GM19328 (cell line): Measurements from ENCODE around the gene SLFN12L.
"Not testable (repeated sequence)": the region's sequence is repeated elsewhere in the genome, so short reads cannot be mapped to it uniquely, and the experiment has no call there.

ENCODE experiments used
- ATAC-seq: cut with Tn5 transposase; IDR thresholded peaks from one replicate; pipeline ENCODE4 v1.9.1; 2021; ENCODE audit warnings: mild to moderate bottlenecking, moderate library complexity; ENCODE audit not compliant: unreplicated experiment

SLFN12L gene

GRCh38 chr17:35498448-35499178 is 38.9 kb downstream of the SLFN12L start:
- no peak for ATAC-seq

GRCh38 chr17:35496451-35497290 is 40.8 kb downstream of the SLFN12L start:
- ATAC-seq, result no peak

GRCh38 chr17:35493040-35493439 is 44.4 kb downstream of the SLFN12L start:
- ATAC-seq, result no peak

- ATAC-seq, result no peak
Measured at GRCh38 chr17:35491417-35491816, 46.1 kb downstream of the SLFN12L start.

GRCh38 chr17:35489944-35490343 is 47.5 kb downstream of the SLFN12L start:
- no peak for ATAC-seq

GRCh38 chr17:35488991-35489390 is 48.5 kb downstream of the SLFN12L start:
- ATAC-seq, result no peak

GRCh38 chr17:35486920-35487732 is 50.4 kb downstream of the SLFN12L start:
- no peak for ATAC-seq

- ATAC-seq, result no peak
Measured at GRCh38 chr17:35479271-35479670, 58.2 kb downstream of the SLFN12L start.

- no peak for ATAC-seq
Measured at GRCh38 chr17:35477248-35477647, 60.2 kb downstream of the SLFN12L start.

- ATAC-seq, result no peak
Measured at GRCh38 chr17:35476283-35476820, 61.1 kb downstream of the SLFN12L start.

GRCh38 chr17:35468475-35468874 is 69.0 kb downstream of the SLFN12L start:
- ATAC-seq, result no peak

- ATAC-seq, result no peak
Measured at GRCh38 chr17:35467824-35468223, 69.7 kb downstream of the SLFN12L start.

GRCh38 chr17:35460354-35460851 is 77.1 kb downstream of the SLFN12L start:
- ATAC-seq, result no peak

GRCh38 chr17:35454035-35454434 is 83.4 kb downstream of the SLFN12L start:
- not testable (repeated sequence) for ATAC-seq

GRCh38 chr17:35453171-35453570 is 84.3 kb downstream of the SLFN12L start:
- ATAC-seq, result no peak

GRCh38 chr17:35449371-35449931 is 88.0 kb downstream of the SLFN12L start:
- ATAC-seq, result no peak

- no peak for ATAC-seq
Measured at GRCh38 chr17:35448899-35449227, 88.6 kb downstream of the SLFN12L start.

GRCh38 chr17:35448214-35448898 is 89.1 kb downstream of the SLFN12L start, which contains the start of gene SLFN13:
Gene SLFN13 (minus strand): TSS chr17:35448766. CDS start chr17:35445680, 3,086 bp downstream.
- peak; percentile 72 for ATAC-seq

- no peak for ATAC-seq
Measured at GRCh38 chr17:35447499-35447898, 90.0 kb downstream of the SLFN12L start.

- no peak for ATAC-seq
Measured at GRCh38 chr17:35438433-35438832, 99.0 kb downstream of the SLFN12L start.
